GM23338 (cell line): ENCODE results near the gene SERPINA6.

Experiments
- EZH2 ChIP-seq: fragments of 200-600 bp; sonication (generic); IDR thresholded peaks from one replicate; pipeline ENCODE4 v1.8.0; 2017; ENCODE audit warnings: antibody characterized with exemption, mild to moderate bottlenecking, low read depth; ENCODE audit not compliant: unreplicated experiment
- EZH2phosphoT487 ChIP-seq: fragments of 200-600 bp; sonication (generic); IDR thresholded peaks from one replicate; pipeline ENCODE4 v1.8.1; 2018; ENCODE audit warnings: antibody characterized with exemption; ENCODE audit not compliant: unreplicated experiment
- JUNB ChIP-seq: IDR thresholded peaks from one replicate; pipeline ENCODE4 v1.6.1; 2016; ENCODE audit warnings: antibody characterized with exemption; ENCODE audit not compliant: unreplicated experiment
- POLR2AphosphoS5 ChIP-seq: IDR thresholded peaks from 2 replicates; pipeline ENCODE4 v1.6.1; 2016; ENCODE audit warnings: antibody characterized with exemption, low read depth
- STAT1 ChIP-seq: IDR thresholded peaks from one replicate; pipeline ENCODE4 v1.6.1; 2016; ENCODE audit warnings: antibody characterized with exemption; ENCODE audit not compliant: unreplicated experiment
- TF ChIP-seq, protein P1 (sequence below), 2 experiments: fragments of 200-600 bp in 1 of 2; sonication (generic) in 1 of 2; conservative IDR thresholded peaks; 2 replicates each; pipeline versions ENCODE4 v1.5.1 to v1.6.1; 2016 to 2017; ENCODE audit warnings: antibody characterized with exemption in 2 of 2, low read depth in 2 of 2, mild to moderate bottlenecking in 2 of 2, moderate library complexity in 1 of 2
- TF ChIP-seq, protein P2 (sequence below): IDR thresholded peaks from one replicate; pipeline ENCODE4 v1.6.1; 2018; ENCODE audit warnings: antibody characterized with exemption; ENCODE audit not compliant: unreplicated experiment

- TF ChIP-seq EZH2phosphoT487 (no peak), POLR2AphosphoS5 (no peak), JUNB (no peak), EZH2 (no peak), STAT1 (no peak)
- TF ChIP-seq, protein P1, sequence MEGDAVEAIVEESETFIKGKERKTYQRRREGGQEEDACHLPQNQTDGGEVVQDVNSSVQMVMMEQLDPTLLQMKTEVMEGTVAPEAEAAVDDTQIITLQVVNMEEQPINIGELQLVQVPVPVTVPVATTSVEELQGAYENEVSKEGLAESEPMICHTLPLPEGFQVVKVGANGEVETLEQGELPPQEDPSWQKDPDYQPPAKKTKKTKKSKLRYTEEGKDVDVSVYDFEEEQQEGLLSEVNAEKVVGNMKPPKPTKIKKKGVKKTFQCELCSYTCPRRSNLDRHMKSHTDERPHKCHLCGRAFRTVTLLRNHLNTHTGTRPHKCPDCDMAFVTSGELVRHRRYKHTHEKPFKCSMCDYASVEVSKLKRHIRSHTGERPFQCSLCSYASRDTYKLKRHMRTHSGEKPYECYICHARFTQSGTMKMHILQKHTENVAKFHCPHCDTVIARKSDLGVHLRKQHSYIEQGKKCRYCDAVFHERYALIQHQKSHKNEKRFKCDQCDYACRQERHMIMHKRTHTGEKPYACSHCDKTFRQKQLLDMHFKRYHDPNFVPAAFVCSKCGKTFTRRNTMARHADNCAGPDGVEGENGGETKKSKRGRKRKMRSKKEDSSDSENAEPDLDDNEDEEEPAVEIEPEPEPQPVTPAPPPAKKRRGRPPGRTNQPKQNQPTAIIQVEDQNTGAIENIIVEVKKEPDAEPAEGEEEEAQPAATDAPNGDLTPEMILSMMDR (conservative IDR thresholded peaks at IDR 0.05; ENCODE audit: low read depth in 2 of 2), result no peak
- TF ChIP-seq, protein P2, sequence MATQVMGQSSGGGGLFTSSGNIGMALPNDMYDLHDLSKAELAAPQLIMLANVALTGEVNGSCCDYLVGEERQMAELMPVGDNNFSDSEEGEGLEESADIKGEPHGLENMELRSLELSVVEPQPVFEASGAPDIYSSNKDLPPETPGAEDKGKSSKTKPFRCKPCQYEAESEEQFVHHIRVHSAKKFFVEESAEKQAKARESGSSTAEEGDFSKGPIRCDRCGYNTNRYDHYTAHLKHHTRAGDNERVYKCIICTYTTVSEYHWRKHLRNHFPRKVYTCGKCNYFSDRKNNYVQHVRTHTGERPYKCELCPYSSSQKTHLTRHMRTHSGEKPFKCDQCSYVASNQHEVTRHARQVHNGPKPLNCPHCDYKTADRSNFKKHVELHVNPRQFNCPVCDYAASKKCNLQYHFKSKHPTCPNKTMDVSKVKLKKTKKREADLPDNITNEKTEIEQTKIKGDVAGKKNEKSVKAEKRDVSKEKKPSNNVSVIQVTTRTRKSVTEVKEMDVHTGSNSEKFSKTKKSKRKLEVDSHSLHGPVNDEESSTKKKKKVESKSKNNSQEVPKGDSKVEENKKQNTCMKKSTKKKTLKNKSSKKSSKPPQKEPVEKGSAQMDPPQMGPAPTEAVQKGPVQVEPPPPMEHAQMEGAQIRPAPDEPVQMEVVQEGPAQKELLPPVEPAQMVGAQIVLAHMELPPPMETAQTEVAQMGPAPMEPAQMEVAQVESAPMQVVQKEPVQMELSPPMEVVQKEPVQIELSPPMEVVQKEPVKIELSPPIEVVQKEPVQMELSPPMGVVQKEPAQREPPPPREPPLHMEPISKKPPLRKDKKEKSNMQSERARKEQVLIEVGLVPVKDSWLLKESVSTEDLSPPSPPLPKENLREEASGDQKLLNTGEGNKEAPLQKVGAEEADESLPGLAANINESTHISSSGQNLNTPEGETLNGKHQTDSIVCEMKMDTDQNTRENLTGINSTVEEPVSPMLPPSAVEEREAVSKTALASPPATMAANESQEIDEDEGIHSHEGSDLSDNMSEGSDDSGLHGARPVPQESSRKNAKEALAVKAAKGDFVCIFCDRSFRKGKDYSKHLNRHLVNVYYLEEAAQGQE, result no peak
These were observed 9.0 kb downstream of the SERPINA6 start for GRCh38 chr14:94313991-94314655.
